K562 (cell line): Measurements from ENCODE around the gene GPR15LG.
"Not testable (repeated sequence)": the region's sequence is repeated elsewhere in the genome, so short reads cannot be mapped to it uniquely, and the experiment has no call there.

Source experiments
- FOXP4 ChIP-seq: sonication (generic); formaldehyde crosslinking; IDR thresholded peaks from 2 replicates; pipeline ENCODE4 v1.8.0; 2022; ENCODE audit warnings: mild to moderate bottlenecking, missing genetic modification reagents, borderline replicate concordance
- HIVEP1 ChIP-seq: fragments of 250-450 bp; sonication (Bioruptor Pico); IDR thresholded peaks from 2 replicates; pipeline ENCODE4 v1.4.0; 2020; ENCODE audit warnings: mild to moderate bottlenecking
- MYNN ChIP-seq, 2 experiments: sonication (generic); formaldehyde crosslinking in 1 of 2; IDR thresholded peaks; 2 replicates each; pipeline versions ENCODE4 v1.5.0 to v1.6.1; 2016 to 2020; ENCODE audit warnings: antibody characterized with exemption in 1 of 2, missing genetic modification reagents in 1 of 2
- U2AF1 ChIP-seq: fragments of 200-400 bp; formaldehyde crosslinking; optimal IDR thresholded peaks from 2 replicates; pipeline ENCODE3; 2017; ENCODE audit warnings: mild to moderate bottlenecking, low read depth, low read length, moderate library complexity
- TF ChIP-seq, protein P1 (sequence below): sonication (generic); formaldehyde crosslinking; IDR thresholded peaks from 2 replicates; pipeline ENCODE4 v1.8.0; 2023; ENCODE audit warnings: mild to moderate bottlenecking, missing genetic modification reagents

- TF ChIP-seq MYNN (IDR thresholded peaks at IDR 0.05); MYNN (CRISPR knock-in tag; IDR thresholded peaks at IDR 0.05); HIVEP1 (CRISPR knock-in tag); FOXP4 (CRISPR knock-in tag); U2AF1: not testable (repeated sequence)
- TF ChIP-seq, protein P1, sequence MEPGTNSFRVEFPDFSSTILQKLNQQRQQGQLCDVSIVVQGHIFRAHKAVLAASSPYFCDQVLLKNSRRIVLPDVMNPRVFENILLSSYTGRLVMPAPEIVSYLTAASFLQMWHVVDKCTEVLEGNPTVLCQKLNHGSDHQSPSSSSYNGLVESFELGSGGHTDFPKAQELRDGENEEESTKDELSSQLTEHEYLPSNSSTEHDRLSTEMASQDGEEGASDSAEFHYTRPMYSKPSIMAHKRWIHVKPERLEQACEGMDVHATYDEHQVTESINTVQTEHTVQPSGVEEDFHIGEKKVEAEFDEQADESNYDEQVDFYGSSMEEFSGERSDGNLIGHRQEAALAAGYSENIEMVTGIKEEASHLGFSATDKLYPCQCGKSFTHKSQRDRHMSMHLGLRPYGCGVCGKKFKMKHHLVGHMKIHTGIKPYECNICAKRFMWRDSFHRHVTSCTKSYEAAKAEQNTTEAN (CRISPR knock-in tag): not testable (repeated sequence)
Observed at GRCh38 chr10:84167289-84167653, 6.3 kb upstream of the GPR15LG start.
